Testis (tissue), 2 donors: ENCODE data around the gene BUD31.

ENCODE experiments used
- POLR2A ChIP-seq: fragments of 450-650 bp; IDR thresholded peaks from one replicate; pipeline ENCODE4 v1.6.1; 2017; ENCODE audit warnings: antibody characterized with exemption, mild to moderate bottlenecking, moderate library complexity
- TF ChIP-seq, protein P1 (sequence below), 3 experiments: fragments of 450-650 bp in 2 of 3; fragments of 200-600 bp in 1 of 3; sonication (generic) in 1 of 3; IDR thresholded peaks; one replicate each; pipeline ENCODE4 v1.5.1; 2016 to 2019; ENCODE audit warnings: antibody characterized with exemption in 3 of 3, mild to moderate bottlenecking in 2 of 3, moderate library complexity in 1 of 3

DNA sequence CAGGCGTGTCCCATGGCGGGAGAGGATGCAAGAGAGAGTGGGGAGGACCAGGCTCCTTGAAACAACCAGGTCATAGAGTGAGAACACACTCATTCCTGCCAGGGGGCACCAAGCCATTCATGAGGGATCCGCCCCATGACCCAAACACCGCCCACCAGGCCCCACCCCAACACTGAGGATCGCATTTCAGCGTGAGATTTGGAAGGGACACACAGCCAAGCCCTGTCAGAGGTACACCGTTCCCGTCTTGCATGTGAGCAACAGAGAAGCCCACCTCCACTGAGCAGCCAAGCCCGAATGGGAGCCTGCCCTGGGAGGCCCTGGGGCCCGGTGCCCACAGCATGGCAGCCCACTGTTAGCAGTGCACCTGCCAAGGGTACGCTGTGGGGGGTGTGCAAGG is 42.1 kb upstream of the BUD31 start:
- no peak for TF ChIP-seq POLR2A
- TF ChIP-seq, protein P1, sequence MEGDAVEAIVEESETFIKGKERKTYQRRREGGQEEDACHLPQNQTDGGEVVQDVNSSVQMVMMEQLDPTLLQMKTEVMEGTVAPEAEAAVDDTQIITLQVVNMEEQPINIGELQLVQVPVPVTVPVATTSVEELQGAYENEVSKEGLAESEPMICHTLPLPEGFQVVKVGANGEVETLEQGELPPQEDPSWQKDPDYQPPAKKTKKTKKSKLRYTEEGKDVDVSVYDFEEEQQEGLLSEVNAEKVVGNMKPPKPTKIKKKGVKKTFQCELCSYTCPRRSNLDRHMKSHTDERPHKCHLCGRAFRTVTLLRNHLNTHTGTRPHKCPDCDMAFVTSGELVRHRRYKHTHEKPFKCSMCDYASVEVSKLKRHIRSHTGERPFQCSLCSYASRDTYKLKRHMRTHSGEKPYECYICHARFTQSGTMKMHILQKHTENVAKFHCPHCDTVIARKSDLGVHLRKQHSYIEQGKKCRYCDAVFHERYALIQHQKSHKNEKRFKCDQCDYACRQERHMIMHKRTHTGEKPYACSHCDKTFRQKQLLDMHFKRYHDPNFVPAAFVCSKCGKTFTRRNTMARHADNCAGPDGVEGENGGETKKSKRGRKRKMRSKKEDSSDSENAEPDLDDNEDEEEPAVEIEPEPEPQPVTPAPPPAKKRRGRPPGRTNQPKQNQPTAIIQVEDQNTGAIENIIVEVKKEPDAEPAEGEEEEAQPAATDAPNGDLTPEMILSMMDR (IDR thresholded peaks at IDR 0.05) = no peak
